Measurements from ENCODE around the gene GFOD2.

Gene GFOD2

GRCh38 chr16:67731071-67731752, 12.1 kb upstream of the GFOD2 start:
- DNase-seq: no peak

GRCh38 chr16:67730326-67730725, 11.2 kb upstream of the GFOD2 start:
- DNase-seq: no peak

- no peak for DNase-seq
These were observed 10.6 kb upstream of the GFOD2 start for GRCh38 chr16:67729636-67730248.

DNA sequence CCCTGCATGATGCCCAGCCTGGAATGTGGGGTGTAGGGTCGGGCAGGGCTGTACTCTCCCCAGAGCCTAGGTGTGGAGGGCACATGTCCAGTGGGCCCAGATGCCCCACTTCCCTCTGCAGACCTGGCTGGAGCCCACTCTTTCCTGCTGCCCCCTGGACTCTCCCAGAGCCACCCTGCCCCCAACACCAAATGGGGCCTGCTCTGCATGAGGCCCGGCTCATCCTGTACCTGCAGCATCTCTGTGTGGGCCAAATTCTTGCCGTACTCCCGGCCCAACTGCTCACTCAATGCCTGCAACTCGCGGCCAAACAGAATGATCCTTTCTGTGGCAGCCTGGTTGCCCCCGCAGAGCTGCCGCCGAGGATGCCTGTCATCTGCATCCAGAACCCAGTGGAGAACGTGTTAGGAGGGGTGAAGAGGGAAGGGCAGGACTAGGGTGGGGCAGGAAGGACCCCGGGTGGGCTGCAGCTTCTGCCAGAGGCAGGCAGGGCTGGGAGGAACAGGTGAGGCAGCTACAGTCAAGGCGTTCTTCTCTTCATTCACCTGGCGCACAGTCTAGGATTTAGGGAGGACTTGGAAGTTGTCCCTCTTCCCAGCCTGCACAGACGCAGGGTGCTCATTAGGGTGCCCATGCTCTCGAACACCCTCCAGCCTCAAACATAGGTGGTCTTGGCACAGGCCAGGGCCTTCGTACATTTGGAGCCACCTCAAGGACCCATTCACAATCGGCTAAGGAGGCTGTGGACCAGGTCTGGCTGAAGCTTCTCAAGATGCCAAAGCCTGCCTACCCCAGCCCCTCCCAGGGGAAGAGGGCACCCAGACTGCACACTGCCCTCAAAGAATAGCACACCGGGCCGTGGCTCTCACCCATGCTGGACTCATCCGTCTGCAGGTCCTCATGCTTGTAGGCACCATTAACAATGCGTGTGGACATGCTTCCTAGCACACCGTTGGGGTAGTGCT, 8.7 kb upstream of the GFOD2 start:
- DNase-seq: no peak

DNA sequence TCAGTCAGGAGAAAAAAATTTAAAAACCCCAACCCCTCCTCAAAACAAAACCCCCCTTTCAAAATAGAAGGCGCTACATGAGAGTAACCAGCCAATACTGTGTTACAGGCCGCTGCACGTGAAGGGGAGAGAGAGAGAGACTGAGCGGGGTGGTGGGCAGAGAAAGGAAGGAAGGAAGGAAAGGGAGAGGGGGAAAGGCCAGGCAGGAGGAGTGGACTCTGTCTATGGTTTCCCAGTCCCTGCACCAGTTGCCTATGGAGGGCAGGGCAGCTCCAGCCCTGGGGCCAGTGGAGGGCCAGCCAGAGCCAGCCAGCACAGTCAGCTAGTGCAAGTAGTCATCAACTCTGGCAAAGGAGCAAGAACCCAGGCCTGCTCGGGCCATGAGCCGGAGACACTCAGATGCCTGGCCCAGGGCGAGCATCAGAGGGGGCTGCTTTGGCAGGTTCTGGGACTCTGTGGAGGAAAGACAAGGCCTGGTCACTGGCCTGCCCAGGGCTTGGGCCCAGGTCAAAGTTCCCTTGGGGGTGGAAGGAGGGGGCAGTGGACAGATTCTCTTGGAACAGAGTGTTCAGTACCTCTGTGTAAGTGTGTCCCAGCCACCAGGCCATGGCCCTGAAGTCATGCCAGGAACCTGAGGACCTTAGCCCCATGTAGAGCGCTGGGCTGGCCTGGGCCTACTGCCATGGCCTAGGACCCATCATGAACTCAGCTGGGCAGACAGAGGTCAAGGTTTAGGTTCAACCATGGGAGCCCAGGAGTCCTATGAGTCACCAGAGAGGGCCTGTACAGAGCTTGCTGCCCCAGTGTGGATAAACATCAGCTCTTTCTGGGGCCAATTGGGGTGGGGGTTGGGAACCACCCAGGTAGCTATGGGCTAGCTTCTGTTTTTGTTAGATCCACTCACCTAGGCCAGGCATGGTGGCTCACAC, 7.3 kb upstream of the GFOD2 start:
- no peak for DNase-seq

DNA sequence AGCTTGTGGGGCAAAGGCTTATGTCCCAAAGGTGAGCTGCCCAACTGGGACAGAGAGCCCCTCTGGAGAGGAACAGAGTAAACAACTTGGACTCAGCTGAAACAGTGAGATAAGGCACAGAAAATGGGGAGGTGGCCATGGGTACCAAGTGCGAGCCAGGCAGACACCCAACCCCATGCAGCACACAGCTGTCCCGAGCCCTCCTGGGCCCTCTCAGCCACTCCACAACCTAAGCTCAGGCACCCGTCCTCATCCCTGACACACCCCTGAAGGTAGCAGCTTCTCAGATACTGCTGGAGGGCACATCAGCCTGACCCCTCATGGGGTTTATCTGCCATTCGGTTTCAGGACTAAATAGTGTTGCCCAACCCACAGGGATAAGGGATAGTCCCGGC, 4.8 kb upstream of the GFOD2 start:
- DNase-seq: no peak

DNA sequence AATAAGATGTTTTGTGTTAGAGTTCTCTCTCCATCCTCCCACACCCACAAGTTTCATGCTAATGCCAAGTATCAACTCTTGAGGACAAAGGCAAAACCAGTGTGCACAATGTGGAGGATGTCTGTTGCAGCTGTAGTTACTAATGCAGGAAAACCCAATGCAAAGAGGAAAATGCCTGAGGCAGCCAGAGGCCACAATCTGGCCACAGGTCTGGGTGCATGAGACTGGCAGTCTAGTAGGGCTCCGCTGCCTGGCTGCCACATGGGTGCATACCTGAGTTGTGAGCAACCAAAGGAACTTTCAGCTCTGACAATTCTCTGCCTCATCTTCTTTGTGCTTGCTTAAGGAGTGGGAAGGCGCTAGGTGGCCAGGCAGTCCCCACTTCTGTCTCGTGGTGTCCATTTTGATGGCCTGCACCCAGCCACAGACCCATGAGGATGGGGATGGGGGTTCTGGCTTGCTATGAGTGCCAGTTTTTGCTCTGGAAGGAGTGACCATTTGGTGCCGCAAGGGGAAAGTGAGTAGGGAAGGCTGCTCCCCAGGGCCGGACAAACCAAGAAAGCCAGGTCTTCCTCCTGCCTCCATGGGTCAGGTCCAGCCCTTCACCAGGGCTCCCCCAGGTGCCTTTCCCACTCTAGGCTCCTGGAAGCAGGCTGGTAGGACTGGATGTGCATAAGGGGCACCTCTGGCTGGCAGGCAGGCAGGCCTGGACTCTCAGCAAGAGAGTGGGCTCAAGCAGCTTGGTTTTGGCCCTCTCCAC, 4.2 kb upstream of the GFOD2 start:
- peak; percentile 22 for DNase-seq

DNA sequence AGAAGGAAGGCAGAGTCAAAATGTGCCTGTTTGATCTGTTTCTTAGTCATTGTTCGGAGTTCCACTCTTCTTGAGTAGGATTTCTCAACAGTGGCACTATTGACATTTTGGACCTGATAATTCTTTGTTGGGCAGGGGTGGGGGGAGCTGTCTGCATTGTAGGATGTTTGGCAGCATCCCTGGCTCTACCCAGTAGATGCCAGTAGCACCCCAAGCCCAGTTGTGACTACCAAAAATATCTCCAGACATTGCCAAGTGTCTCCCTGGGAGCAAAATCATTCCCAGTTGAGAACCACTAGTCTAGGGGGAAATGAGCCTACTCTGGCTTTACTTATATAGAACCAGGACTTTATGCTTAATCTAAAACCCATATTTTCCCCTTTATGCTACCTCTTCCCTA, 1.1 kb upstream of the GFOD2 start:
- DNase-seq: no peak

DNA sequence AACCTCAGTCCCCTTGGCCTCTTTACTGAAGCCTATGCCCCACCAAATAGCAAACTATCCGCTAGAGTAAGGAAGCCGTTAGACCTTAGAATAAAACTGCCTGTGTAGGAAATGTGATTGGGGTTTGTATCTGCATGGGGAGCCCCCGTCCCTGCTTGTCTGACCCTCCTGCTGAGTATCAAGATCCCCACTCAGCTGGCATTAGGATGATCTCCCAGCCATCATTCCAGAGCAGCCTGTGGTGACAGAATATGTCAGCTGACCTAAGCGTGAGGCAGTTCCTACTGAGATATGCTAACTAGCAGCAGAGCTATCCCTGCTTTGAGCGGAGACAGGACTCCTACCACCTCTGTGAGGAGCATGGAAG, 645 bp upstream of the GFOD2 start:
- DNase-seq: peak; percentile 47

DNA sequence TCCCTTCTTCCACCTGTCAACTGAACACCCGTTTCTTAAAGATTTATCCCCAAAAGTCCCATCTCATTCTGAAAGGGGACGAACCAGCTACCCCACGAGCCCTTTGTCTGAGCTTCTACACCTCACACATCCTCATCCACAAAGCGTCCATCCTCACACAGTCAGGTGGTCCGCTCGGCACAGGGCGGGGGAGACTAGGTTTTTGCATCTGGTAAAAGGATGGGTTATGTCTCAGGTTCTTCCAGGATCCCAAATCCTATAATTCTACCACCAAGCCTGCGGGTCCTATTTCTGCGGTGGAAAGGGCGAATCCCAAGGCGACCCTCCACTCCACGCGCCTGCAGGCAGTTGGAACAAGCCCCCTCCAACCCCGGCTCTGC, 458 bp downstream of the GFOD2 start:
- no peak for DNase-seq

DNA sequence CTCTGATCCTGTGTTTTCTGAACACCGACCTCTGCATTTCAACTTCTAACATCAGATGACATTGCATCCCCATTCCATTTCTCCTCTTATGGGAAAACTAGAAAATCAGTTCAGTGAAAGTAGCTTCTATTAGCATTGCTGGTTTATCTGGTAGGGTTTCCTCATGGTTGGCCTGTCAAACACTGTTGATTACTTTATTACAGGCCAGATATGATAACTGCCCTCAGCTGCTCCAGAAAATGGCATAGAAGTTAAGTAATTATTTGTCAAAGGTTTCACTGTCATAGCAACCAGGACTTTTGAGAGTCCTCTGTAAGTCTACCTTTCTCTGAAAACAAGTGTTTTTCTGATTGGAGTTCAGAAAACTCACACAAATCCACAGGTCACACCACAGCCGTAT, 3.0 kb downstream of the GFOD2 start:
- DNase-seq: no peak

GRCh38 chr16:67714522-67714921, 4.6 kb downstream of the GFOD2 start:
- no peak for DNase-seq

- no peak for DNase-seq
These were observed 5.4 kb downstream of the GFOD2 start for GRCh38 chr16:67713647-67714273.

- no peak for DNase-seq
These were observed 8.5 kb downstream of the GFOD2 start for GRCh38 chr16:67710607-67711006.

DNA sequence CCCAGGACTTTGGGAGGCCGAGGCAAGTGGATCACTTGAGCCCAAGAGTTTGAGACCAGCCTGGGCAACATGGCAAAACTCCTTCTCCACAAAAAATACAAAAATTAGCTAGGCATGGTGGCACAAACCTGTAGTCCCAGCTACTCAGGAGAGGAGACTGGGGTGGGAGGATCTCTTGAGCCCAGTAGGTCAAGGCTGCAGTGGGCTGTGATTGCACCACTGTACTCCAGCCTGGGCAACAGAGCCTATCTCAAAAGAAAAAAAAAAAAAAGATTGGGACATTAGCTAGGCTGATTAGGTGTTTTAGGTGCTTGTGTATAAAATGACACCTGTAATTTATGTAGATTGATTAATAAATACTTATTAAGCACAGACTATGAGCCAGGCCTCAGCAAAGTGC, 10.1 kb downstream of the GFOD2 start:
- DNase-seq: no peak

GRCh38 chr16:67708368-67708771, 10.7 kb downstream of the GFOD2 start:
- DNase-seq: peak; percentile 46

DNA sequence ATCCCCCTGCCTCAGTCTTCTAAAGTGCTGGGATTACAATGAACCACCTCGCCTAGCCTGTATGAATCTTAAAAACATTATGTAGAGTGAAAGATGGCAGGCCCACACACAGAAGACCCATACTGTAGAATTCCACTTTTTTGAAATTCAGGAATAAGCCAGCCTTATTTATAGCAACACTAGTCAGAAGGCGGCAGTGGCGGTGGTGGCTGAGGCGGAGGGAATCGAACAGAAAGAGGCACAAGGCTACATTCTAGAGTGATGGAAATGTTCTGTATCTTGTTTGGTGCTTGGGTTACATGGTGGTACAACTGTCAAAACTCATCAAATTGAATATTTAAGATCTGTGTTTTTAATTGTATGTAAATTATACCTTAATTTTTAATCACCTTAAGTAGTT, 11.3 kb downstream of the GFOD2 start:
- no peak for DNase-seq

- DNase-seq: no peak
These were observed 11.9 kb downstream of the GFOD2 start for GRCh38 chr16:67707210-67707609.

DNA sequence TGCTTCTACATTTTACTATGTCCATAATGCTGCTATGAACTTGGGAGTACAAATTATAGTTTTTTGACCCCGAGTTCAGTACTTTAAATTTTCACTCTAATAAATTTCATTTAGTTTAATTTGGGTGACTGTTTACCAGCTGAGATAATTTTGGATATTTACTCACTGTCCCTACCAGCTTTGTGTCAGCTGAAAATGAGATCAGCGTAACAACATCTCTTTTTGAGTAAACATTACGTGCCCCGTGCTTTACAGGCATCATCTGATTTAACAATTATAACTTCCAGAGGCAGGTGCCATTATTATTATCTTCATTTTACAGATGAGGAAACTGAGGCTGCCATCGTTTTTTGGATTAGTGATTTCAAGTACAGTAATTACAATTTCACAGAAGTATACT, 15.0 kb downstream of the GFOD2 start:
- DNase-seq: no peak

DNA sequence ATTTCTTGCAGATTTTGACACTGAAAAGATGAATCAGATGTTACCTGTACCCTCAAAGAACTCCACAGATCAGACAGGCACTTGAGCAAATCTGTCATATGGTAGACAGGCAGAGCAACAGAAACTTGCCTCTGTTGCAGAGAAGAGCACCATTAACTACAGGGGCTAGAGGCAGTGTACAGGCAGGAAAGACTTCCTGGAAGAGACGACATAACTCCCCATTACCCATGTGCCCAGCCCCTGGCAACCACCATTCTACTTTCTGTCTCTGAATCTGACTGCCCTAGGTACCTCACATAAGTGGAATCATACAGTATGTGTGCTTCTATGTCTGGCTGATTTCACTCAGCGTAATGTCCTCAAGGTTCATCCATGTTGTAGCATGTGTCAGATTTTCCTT, 15.5 kb downstream of the GFOD2 start:
- DNase-seq: no peak

GRCh38 chr16:67702130-67702529, 17.0 kb downstream of the GFOD2 start:
- no peak for DNase-seq

DNA sequence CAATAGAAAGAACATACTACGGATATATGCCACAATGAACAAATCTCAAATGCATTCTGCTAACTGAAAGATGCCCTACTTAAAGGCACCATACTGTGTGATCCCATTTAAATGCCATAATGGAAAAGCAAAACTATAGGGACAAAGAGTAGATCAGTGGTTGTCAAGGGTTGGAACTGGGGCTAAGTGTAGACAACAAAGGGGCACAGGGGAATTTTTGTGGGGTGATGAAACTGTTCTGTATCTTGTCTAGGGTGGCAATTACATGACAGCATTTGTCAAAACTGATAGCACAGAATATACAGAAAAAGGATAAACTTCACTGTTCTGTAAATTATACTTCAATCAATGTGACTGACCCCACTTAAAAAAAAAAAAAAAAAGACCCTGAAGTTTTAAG, 17.7 kb downstream of the GFOD2 start:
- no peak for DNase-seq
